Measurements from ENCODE around the gene CPT1C.
A peak's percentile ranks its signal among the peaks of the same experiment; 100 is the strongest.

Gene CPT1C

DNA sequence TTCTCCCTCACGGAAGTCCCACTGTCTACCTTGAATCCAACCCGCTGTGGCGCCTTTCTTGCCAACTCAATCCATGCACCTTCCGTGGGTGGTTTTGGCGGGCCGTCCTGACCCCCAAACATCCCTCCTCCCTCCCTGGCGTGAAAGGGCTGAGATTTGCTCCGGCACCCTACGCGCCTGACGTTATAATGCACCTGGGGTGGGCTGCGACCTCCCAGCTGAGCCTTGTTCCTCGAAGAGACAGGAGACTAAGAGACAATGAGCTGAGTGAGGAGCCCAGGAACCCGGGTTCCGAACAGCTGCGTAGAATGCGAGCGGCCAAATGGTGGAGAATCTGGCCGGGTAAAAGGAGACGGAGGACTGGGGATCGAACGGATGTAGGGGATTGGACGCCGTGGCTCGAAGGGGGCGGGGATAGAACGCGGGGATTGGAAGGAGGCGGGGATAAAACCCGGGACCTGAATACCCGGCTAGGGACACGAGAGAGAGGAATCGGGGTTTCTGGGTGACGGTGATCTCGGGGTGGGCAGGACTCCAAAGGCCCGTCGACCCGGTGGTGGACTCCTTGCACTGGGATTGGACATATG, at the start of gene CPT1C:
Gene CPT1C, plus strand, starts transcription at position 461 of the 587 bp plus-strand sequence. CDS start 1,137 bp downstream, outside the sequence.
- no peak for DNase-seq

- peak; percentile 82 to 96 for DNase-seq
Measured at GRCh38 chr19:49641688-49642491, 49.0 kb upstream of the CPT1C start, which contains the start of gene SCAF1. Gene SCAF1, plus strand, starts transcription at chr19:49642209. Its CDS starts 2,818 bp downstream, at chr19:49645027.

DNA sequence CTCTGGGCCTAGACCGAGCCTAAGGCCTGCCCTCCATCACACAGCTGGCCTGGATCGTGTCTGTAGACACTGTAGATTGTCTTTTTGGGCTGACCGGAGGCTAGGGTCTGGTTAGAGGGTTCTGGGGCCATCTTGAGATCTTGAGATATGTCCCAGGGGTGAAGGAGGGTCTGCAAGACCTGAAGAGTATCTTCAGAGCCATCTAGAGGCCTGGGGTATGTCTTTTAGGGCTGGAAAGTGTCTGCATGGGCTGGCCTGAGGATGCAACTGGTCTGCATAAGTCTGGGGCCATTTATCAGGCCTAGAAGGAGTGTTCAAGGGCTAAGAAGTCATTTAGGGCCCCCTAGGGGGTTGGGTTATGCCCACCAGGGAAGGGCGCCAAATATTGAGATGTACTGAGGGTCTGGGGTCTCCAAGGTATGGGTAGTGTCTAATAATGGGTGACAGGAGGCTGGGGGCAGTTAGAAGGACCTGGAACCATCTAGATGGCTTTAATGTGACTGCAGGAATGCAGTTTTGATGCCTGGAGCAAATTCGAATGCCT, 48.4 kb upstream of the CPT1C start:
- no peak for DNase-seq

- DNase-seq, result no peak
Measured at GRCh38 chr19:49643466-49643865, 47.5 kb upstream of the CPT1C start.

DNA sequence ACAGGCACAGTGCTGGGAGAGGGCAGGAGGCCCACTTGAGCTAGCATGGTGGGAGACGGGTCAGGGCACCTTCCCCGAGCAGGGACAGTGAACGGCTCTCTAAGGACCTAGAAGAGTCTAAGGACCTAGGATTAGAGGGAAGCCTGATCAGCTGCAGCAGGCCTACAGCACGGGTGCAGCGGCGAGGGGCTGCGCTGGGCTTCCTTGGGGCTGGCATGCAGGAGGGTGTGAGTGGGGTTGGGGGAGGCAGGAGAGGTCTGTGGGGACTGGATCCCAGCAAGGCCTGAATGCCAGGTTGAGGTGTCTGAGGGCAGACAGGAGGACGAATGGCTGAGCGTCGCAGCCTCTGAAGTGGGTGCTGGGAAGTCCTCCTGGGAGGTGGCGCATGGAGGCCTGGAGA, 45.3 kb upstream of the CPT1C start:
- no peak for DNase-seq

DNA sequence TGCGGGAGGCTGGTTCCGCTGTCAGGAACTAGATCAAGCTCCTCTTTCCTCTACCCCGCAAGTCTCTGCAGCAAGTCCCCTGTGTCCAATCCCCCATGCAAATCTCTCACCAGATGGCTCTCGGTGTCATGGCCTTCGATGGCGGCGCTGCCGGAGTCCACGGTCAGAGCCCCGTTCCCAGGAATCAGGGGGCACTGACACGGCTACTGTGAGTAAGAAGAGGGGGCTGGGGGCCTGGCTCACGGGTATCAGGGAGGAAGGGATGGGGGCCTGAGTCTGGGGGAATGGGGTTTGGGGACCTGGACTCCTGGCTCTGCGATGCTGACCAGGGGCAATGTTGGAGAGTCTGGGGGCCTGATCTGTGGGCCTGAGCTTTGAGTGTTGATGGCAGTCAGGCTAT, 44.9 kb upstream of the CPT1C start:
- DNase-seq, result no peak

- DNase-seq, result no peak
Measured at GRCh38 chr19:49646586-49646985, 44.3 kb upstream of the CPT1C start.

DNA sequence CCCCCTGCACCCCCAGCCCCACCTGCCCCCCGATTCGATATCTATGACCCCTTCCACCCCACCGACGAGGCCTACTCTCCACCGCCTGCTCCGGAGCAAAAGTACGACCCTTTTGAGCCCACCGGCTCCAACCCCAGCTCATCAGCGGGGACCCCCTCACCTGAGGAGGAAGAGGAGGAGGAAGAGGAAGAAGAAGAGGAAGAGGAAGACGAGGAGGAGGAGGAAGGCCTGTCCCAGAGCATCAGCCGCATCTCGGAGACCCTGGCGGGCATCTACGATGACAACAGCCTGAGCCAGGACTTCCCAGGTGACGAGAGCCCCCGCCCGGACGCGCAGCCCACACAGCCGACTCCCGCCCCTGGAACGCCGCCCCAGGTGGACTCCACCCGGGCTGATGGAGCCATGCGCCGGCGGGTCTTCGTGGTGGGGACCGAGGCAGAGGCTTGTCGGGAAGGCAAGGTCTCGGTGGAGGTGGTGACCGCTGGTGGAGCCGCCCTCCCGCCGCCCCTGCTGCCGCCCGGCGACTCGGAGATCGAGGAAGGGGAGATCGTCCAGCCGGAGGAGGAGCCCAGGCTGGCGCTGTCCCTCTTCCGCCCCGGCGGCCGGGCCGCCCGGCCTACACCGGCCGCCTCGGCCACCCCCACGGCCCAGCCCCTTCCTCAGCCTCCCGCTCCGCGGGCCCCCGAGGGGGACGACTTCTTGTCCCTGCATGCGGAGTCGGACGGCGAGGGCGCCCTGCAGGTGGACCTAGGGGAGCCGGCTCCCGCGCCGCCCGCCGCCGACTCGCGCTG, 39.7 kb upstream of the CPT1C start:
- no peak for DNase-seq

DNA sequence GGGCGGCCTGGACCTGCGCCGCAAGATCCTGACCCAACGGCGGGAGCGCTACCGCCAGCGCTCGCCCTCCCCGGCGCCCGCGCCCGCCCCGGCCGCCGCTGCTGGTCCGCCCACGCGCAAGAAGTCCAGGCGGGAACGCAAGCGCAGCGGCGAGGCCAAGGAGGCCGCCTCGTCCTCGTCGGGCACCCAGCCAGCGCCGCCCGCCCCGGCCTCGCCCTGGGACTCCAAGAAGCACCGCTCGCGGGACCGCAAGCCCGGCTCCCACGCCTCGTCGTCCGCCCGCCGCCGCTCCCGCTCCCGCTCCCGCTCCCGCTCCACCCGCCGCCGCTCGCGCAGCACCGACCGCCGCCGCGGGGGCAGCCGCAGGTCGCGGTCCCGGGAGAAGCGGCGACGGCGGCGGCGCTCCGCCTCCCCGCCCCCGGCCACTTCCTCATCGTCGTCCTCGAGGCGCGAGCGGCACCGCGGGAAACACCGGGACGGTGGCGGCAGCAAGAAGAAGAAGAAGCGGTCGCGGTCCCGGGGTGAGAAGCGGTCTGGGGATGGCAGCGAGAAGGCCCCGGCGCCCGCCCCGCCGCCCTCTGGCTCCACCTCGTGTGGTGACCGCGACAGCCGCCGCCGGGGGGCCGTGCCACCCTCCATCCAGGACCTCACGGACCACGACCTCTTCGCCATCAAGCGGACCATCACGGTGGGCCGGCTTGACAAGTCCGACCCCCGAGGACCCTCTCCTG, 38.9 kb upstream of the CPT1C start:
- no peak for DNase-seq

DNA sequence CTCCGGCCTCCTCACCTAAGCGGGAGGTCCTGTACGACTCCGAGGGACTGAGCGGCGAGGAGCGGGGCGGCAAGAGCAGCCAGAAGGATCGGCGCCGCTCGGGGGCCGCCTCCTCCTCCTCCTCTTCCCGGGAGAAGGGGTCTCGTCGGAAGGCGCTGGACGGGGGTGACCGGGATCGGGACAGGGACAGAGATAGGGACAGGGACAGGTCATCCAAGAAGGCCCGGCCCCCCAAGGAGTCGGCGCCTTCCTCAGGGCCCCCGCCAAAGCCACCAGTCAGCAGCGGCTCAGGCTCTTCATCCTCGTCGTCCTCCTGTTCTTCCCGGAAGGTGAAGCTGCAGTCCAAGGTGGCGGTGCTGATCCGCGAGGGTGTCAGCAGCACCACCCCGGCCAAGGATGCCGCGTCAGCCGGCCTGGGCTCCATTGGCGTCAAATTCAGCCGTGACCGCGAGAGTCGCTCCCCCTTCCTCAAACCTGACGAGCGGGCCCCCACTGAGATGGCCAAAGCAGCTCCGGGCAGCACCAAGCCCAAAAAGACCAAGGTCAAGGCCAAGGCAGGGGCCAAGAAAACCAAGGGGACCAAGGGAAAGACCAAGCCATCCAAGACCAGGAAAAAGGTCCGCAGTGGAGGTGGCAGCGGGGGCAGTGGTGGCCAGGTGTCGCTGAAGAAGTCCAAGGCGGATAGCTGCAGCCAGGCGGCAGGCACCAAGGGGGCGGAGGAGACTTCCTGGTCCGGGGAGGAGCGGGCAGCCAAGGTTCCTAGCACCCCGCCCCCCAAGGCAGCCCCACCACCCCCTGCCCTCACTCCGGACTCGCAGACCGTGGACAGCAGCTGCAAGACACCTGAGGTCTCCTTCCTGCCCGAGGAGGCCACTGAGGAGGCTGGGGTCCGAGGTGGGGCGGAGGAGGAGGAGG, 38.1 kb upstream of the CPT1C start:
- DNase-seq, result no peak

- no peak for DNase-seq
Measured at GRCh38 chr19:49653466-49653806, 37.5 kb upstream of the CPT1C start.

DNA sequence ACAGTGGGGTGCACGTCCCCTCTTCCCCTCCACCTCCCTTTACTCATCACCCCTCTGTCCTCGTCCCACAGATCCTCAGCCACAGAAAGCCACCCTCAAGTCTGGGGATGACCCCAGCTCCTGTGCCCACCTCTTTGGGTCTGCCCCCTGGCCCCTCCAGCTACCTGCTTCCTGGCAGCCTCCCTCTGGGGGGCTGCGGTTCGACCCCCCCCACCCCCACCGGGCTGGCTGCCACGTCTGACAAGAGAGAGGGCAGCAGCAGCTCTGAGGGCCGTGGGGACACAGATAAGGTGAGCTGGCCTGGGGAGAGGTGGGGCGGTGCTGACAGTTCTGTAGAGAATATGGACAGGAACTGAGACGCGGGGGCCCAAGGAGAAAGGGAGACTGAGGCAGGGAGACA, 36.3 kb upstream of the CPT1C start:
- DNase-seq, result no peak

- DNase-seq, result no peak
Measured at GRCh38 chr19:49655570-49656455, 35.1 kb upstream of the CPT1C start.

- no peak for DNase-seq
Measured at GRCh38 chr19:49656456-49657109, 34.3 kb upstream of the CPT1C start.

DNA sequence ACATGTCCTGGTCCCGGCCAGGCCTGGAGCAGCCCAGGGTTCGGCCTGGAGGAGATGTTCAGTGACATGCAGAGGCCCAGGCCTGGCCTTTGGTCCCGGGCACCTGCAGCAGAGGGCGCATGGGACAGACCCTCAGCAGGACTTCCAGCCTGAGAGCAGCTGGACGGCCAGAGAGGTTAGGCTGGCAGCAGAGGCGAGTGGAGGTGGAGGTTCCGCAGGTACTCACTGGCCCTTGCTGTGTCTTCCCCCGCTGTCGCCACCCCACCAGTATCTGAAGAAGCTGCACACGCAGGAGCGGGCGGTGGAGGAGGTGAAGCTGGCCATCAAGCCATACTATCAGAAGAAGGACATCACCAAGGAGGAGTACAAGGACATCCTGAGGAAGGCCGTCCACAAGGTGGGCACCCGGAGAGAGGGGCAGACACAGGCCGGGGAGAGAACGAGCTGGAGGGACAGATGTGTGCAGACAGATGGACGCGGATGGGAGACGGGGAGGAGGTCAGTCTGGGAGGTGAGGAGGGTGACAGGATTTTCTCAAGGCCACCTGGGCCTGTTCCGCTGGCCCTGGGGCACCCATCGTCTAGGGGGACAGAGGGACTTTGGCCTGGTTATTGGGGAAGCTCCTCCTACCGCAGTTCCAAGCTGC, 33.3 kb upstream of the CPT1C start:
- DNase-seq, result no peak

DNA sequence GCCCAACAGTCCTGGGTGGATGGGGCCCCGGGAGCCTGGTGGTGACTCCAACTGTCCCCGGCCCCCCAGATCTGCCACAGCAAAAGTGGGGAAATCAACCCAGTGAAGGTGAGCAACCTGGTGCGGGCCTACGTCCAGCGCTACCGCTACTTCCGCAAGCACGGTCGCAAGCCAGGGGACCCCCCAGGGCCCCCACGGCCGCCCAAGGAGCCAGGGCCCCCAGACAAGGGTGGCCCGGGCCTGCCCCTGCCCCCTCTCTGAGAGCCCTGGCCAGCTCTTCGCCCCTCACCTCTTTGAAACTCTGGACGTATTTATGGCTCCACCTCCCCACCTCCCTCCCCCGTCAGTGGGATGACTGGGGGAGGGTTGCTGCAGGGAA, 32.8 kb upstream of the CPT1C start:
- DNase-seq, result no peak

- no peak for DNase-seq
Measured at GRCh38 chr19:49658566-49659442, 32.1 kb upstream of the CPT1C start.

DNA sequence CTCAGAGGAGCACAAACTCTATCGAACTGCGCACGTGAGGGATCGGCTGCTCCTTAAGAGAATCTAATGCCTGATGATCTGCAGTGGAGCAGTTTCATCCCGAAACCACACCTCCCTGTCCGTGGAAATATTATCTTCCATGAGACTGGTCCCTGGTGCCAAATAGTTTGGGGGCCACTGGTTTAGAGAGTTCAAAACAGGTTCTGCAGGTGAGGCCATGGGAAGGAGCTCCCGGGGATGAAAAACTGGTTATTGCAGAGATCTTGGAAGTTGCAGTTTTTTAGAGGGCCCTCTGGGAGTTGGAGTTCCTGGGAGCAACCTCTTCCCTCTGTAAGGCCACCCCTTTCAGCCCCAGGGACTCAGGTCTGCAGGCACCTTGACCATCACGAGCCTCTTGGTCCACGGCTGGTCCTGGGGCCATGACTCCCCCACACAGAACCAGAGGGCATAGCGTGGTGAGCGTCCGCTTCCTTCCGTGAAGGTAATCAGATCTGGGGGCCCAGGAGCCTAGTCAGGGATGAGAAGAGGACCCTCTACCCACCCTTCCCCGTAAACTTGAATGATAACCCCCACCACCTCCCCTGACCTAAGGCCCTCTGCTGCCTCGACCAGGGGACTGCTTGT, 30.5 kb upstream of the CPT1C start:
- DNase-seq, result no peak

Data from SW 1271 (cell line).